NCI-H2171 treated with DMSO at 0.1 percent for 48 hours (cell line): ENCODE results near the gene CFAP20.

Source experiments
- DNase-seq: peaks from one replicate; lab custom pipeline; 2025; lab: John Stamatoyannopoulos, UW

The CFAP20 gene

GRCh38 chr16:58129097-58129936 is at the start of gene CFAP20:
CFAP20 (minus strand) TSS chr16:58129381; CDS start chr16:58129115, 266 bp downstream.
- DNase-seq, result peak; percentile 100

- DNase-seq, result no peak
Observed at GRCh38 chr16:58177353-58177710, 48.2 kb upstream of the CFAP20 start.

- DNase-seq, result no peak
Observed at GRCh38 chr16:58176608-58177352, 47.6 kb upstream of the CFAP20 start.

- DNase-seq, result no peak
Observed at GRCh38 chr16:58170223-58170622, 41.0 kb upstream of the CFAP20 start.

GRCh38 chr16:58160855-58161254 is 31.7 kb upstream of the CFAP20 start:
- no peak for DNase-seq

GRCh38 chr16:58158725-58159124 is 29.5 kb upstream of the CFAP20 start:
- no peak for DNase-seq

- DNase-seq, result no peak
Observed at GRCh38 chr16:58157951-58158540, 28.9 kb upstream of the CFAP20 start.

- DNase-seq, result no peak
Observed at GRCh38 chr16:58157239-58157638, 28.1 kb upstream of the CFAP20 start.

- DNase-seq, result no peak
Observed at GRCh38 chr16:58155839-58156238, 26.7 kb upstream of the CFAP20 start.

- no peak for DNase-seq
Observed at GRCh38 chr16:58154345-58154744, 25.2 kb upstream of the CFAP20 start.

- DNase-seq, result no peak
Observed at GRCh38 chr16:58152246-58152868, 23.2 kb upstream of the CFAP20 start.

- DNase-seq, result no peak
Observed at GRCh38 chr16:58148526-58148925, 19.3 kb upstream of the CFAP20 start.

GRCh38 chr16:58148099-58148498 is 18.9 kb upstream of the CFAP20 start:
- DNase-seq, result no peak

- DNase-seq, result no peak
Observed at GRCh38 chr16:58138852-58139251, 9.7 kb upstream of the CFAP20 start.

GRCh38 chr16:58137581-58137980 is 8.4 kb upstream of the CFAP20 start:
- no peak for DNase-seq

- DNase-seq, result no peak
Observed at GRCh38 chr16:58128711-58129096, 477 bp downstream of the CFAP20 start.

- no peak for DNase-seq
Observed at GRCh38 chr16:58128181-58128631, 975 bp downstream of the CFAP20 start.

GRCh38 chr16:58127634-58128033 is 1.5 kb downstream of the CFAP20 start:
- no peak for DNase-seq

GRCh38 chr16:58127033-58127556 is 2.1 kb downstream of the CFAP20 start:
- no peak for DNase-seq

GRCh38 chr16:58126451-58126961 is 2.7 kb downstream of the CFAP20 start:
- DNase-seq, result no peak

GRCh38 chr16:58125781-58126335 is 3.3 kb downstream of the CFAP20 start:
- no peak for DNase-seq

GRCh38 chr16:58125041-58125440 is 4.1 kb downstream of the CFAP20 start:
- DNase-seq, result no peak
